Amniotic stem cell (primary cell): Measurements from ENCODE around the gene LDAH.

ENCODE experiments used
- DNase-seq: peaks from one replicate; lab custom pipeline; 2025; lab: John Stamatoyannopoulos, UW

The LDAH gene

DNA sequence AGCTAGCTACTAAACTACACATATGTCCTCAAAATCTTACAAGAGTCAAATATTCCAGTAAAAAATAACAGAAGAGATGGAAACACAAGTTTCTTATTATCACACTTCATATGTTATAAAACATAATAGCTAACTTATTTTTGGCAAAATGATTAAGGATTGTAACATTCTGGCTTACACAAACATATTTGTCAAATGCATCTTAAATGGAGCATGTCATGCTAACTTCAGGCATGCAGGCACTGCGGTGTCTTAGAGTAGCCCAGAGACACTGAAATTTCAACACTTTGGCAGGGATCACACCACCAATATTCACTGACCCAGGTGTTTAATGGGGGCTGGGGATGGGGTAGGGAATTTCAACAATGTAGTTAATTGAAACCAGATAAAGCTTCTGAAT lies 51.6 kb downstream of the LDAH start:
- DNase-seq = no peak

DNA sequence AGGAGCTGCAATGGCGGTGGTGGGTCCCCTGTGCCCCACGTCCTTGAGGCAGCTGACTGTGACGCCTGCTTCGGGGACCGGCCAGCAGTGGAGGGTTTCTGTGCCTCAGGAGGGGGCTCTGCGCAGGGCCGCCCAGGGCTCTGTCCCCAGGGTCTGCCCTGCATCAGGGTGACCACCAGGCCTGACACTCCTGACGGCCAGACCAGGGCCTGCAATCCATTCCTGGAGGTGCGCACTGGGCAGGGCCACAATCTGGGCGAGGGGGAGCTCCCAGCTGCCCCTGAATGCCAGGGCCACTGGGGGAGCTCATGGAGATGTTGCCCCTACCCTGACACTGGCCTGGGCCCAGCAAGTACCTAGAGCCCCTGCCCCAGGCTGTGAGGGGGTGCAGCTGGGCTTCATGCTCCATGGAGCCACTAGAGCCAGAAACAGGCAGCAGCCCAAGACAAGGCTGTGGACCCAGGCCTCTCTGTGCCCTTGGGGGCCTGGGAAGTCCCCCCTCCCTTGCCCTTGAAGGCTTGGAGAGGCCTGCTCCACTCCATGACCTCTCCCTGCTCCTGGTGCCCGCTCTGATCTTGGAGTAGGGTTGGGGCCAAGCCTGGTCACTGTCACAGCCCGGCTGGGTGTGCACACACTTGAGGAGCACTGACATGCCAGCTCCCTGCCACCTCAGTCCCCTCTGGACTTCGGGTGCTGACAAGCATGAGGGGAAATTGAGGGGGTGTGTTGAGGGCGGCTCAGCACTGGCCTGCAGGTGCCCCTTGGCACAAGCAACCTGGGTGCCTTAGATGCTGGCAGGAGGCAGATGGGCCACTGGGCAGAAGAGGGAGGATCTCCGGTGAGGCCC lies 55.9 kb downstream of the LDAH start:
- DNase-seq = no peak

GRCh38 chr2:20766213-20766612 lies 56.7 kb downstream of the LDAH start:
- no peak for DNase-seq

DNA sequence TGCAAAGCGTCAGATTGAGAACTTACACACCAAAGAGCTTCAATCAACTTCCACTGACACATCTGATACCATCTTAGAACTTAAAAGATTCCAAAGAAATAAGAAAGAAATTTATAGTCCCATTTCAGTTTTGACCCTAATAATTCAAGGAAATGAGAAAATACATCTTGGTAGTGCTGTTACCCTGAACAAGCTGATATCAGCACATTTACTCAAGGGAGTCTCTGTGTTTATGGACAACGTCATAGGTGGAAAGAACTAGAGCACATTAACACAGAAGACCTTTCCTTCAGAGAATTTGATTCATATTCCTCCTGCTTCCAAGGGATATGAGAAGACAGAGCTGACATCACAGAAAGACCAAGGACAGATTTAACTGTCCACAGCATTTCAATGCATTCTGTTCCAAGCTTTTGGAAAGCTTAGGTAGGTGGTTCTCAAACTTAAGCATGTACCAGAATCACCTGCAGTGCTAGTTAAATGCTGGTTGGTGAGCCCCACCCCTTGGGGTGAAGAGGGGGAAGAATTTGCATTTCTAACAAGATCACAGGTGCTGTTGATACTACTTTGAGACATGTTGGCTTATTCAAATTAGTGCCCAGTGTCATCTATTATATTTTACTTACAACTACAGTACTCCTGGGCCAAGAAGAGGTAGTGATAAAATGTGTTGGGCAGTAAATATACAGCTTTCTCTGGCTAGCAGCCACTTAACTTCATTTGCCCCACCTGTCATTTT lies 59.8 kb downstream of the LDAH start:
- no peak for DNase-seq

DNA sequence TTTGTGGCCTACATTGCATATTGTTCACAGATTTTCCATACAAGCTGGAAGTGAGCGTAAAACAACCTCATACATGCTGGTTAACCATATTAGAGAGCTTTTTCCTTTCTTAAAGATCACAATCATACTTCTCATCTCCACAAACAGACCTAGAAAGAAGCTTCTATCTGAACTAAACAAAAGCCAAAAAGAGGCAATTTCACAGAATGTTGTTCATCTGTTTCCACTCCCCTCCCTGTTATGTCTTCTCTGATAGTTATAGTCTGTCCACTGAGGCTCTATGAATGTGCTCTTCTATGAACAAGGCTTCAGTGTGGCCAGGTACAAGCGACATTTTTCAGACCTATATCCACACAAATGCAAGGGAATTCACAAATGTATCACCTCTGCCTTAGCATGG lies 63.4 kb downstream of the LDAH start:
- no peak for DNase-seq

- DNase-seq = no peak
These were observed 63.9 kb downstream of the LDAH start for GRCh38 chr2:20758997-20759396.

GRCh38 chr2:20757405-20758090 lies 65.4 kb downstream of the LDAH start:
- no peak for DNase-seq

DNA sequence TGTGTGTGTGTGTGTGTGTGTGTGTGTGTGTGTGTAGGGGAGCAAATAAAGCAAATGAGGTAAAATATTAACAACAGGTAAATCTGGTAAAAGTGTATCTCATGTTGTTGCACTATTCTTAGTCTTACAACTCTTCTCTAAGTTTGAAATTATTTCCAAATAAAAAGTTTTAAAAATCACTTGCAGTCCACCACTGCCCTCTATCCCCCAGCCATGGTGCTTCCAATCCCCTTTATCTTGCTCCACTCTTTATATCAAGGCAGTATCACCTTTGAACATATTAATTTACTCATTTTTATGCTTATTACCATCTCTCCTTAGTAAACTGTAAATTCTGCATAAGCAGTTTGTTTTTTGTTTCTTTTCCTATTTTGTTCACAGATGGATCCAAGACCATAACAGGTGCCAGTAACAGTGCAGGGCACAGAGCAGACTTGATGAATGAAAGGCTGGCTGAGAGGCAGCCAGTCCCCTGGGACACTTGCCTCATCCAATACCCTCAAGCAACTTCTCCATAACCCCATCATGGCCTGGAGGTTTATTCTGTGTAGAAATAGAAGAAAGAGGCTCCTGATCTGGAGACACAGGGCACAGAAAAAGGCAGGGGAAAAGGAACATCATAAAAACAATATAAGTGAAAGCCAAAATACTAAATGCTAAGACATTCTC lies 67.6 kb downstream of the LDAH start:
- no peak for DNase-seq

DNA sequence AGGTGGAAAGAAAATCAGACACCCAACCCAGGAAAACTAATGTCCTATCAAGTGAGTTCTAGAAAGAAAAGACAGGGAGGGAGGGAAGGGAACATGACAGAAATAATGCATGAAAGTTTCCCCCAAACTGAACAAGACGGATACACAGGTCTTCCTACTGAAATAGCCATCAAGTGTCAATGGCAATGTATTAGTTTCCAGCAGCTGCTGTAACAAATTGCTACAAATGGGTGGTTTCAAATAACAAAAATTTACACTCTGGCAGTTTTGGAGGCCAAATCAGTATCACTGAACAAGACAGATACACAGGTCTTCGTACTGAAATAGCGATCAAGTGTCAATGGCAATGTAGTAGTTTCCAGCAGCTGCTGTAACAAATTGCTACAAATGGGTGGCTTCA lies 70.6 kb downstream of the LDAH start:
- DNase-seq = no peak

DNA sequence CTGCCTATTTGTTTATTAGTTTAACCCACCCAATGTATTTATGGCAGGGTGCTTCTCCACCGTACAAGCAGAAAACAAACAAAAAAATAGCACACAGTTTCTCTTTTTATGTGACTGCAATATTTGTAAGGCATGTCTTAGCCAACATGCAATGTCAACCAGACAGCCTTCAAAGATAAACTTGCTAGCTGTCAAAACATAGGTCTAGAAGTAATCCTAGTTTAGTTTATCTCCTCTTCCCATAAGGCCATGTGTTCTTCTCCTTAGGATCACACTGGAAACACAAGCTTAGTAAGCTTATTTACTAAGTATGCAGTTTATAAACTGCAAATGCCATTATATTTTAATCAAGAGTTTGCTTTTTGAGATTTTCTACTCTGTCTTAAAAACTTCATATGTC lies 75.6 kb downstream of the LDAH start:
- no peak for DNase-seq

DNA sequence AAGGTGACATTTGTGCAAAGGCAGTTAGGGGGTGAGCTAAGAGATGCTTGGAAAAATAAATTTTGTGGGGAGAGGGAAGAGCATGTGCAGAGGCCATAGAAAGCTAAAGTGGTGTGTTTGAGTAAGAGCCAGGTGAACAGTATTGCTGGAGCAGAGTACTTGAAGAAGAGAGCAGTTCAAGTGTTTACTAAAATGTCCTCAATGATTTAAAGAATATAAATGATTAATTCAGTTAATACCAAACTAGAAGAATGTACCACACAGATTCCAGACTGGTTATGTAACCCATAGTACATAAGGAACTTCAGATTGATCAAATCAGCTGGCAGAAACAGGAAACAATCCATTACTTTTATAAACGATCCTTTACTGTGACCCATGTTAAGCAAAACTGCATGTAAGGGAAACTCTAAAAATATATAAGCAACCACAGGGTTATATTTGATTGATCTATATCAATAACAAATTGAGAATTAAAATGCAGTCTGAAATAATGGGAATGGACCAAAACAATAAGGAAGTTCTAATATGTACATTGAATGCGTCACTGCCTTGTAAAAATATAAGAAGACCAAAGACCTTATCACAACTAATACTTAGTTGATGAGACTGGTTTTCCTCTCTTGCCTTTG lies 76.9 kb downstream of the LDAH start:
- no peak for DNase-seq

GRCh38 chr2:20744366-20745335 lies 78.2 kb downstream of the LDAH start:
- no peak for DNase-seq

- DNase-seq = no peak
These were observed 84.1 kb downstream of the LDAH start for GRCh38 chr2:20738772-20739171.

GRCh38 chr2:20737505-20737904 lies 85.4 kb downstream of the LDAH start:
- no peak for DNase-seq

DNA sequence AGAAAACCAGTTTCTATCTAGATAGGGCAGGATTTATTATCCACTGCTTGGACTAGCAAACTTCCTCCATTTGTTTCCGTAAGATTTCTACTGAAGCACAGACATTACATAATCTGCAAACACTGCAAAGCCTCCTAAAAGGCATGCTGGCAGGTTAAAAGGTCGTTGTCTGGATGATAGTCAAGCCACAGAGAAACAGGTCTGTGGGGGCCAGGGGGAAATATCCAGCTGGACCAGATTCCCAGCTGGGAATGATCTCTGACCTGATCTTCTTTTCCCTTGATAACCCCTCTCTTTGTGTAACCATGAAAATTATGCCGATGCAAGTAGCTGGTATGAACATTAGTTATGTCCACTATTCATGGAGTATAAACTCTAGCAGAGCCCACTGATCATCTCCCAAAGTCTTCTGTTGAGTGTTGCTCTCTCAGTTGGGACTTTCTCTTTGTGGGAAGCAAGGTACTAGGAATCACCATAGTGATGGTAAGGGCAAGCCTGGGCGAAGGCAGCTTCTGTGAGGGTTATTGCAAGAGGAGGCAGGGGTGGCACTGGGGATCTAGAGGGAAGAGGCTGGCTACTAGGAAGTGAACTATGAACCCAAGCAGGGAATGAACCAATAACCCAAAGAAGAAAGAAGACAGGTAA lies 94.7 kb downstream of the LDAH start:
- no peak for DNase-seq

GRCh38 chr2:20726913-20727312 lies 96.0 kb downstream of the LDAH start:
- no peak for DNase-seq

GRCh38 chr2:20725782-20726181 lies 97.1 kb downstream of the LDAH start:
- no peak for DNase-seq

DNA sequence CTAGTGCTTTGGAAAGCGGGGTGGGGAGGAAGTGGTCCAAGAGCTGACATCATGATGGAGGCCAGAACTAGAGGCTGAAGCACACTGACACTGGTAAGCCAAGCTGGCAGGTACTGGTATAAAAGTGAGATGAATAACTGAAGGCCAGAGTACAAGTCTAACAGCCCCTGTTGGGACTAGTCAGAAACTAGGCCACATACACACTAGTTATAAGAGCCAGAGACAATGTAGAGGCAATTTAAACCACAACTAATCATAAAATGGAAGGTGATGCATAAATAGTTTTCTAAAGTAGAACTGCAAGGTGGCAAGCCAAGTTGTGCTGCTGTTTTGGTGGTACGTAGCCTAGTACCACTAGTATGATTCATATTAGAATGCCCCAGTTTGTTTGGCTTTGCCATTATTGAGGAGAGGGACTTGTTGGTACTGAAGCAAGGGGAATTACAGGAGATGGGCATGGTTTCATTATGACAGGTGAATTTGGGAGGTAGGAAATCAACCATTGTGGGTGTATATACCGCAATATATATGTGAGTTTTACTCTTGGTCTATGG lies 98.3 kb downstream of the LDAH start:
- DNase-seq = no peak

- no peak for DNase-seq
These were observed 99.4 kb downstream of the LDAH start for GRCh38 chr2:20723543-20723942.
